ENCODE data around the gene FARP1.

- TF ChIP-seq ZNF160 (CRISPR knock-in tag; IDR thresholded peaks at IDR 0.05) (no peak), MTERF4 (CRISPR knock-in tag; IDR thresholded peaks at IDR 0.05) (no peak), TOE1 (CRISPR knock-in tag; IDR thresholded peaks at IDR 0.05) (no peak), ZFP36 (IDR thresholded peaks at IDR 0.05; ENCODE audit: borderline replicate concordance, low read depth, low read length, partially characterized antibody) (no peak)
- TF ChIP-seq, protein P1, sequence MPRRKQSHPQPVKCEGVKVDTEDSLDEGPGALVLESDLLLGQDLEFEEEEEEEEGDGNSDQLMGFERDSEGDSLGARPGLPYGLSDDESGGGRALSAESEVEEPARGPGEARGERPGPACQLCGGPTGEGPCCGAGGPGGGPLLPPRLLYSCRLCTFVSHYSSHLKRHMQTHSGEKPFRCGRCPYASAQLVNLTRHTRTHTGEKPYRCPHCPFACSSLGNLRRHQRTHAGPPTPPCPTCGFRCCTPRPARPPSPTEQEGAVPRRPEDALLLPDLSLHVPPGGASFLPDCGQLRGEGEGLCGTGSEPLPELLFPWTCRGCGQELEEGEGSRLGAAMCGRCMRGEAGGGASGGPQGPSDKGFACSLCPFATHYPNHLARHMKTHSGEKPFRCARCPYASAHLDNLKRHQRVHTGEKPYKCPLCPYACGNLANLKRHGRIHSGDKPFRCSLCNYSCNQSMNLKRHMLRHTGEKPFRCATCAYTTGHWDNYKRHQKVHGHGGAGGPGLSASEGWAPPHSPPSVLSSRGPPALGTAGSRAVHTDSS (CRISPR knock-in tag; conservative IDR thresholded peaks at IDR 0.05) = no peak
- TF ChIP-seq, protein P2, sequence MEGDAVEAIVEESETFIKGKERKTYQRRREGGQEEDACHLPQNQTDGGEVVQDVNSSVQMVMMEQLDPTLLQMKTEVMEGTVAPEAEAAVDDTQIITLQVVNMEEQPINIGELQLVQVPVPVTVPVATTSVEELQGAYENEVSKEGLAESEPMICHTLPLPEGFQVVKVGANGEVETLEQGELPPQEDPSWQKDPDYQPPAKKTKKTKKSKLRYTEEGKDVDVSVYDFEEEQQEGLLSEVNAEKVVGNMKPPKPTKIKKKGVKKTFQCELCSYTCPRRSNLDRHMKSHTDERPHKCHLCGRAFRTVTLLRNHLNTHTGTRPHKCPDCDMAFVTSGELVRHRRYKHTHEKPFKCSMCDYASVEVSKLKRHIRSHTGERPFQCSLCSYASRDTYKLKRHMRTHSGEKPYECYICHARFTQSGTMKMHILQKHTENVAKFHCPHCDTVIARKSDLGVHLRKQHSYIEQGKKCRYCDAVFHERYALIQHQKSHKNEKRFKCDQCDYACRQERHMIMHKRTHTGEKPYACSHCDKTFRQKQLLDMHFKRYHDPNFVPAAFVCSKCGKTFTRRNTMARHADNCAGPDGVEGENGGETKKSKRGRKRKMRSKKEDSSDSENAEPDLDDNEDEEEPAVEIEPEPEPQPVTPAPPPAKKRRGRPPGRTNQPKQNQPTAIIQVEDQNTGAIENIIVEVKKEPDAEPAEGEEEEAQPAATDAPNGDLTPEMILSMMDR (CRISPR knock-in tag; IDR thresholded peaks at IDR 0.05) = no peak
Observed at GRCh38 chr13:98100481-98100880, 42.4 kb upstream of the FARP1 start.

Data from HepG2 (cell line).